Liver (tissue), 9 donors: ENCODE results near the gene RAB28. TPM values are rescaled to one million over a fixed set of nuclear protein-coding genes. Genes with fewer than 3 reads are reported as not detected.

Experiments
- DNase-seq: peaks from one replicate; pipeline ENCODE4 v3.0.0-alpha.2; 2017; ENCODE audit warnings: low spot score
- H3K27ac ChIP-seq, 2 donors: one replicate each; pipeline ENCODE4 v1.7.0; 2013; ENCODE audit warnings: inconsistent platforms in 2 of 2, low read length in 2 of 2, control low read depth in 1 of 2, low read depth in 1 of 2, mild to moderate bottlenecking in 1 of 2
- H3K27me3 ChIP-seq, 4 donors: one replicate each; pipeline versions ENCODE4 v1.6.1 to v1.7.0; 2013; ENCODE audit warnings: low read length in 3 of 4, inconsistent platforms in 1 of 4, mild to moderate bottlenecking in 1 of 4, moderate library complexity in 1 of 4; ENCODE audit not compliant: control insufficient read depth in 4 of 4, insufficient read depth in 4 of 4
- H3K36me3 ChIP-seq, 4 donors: one replicate each; pipeline versions ENCODE4 v1.6.1 to v1.7.0; 2013; ENCODE audit warnings: low read length in 3 of 4, mild to moderate bottlenecking in 3 of 4, low read depth in 1 of 4, moderate library complexity in 1 of 4; ENCODE audit not compliant: control insufficient read depth in 4 of 4, insufficient read depth in 3 of 4
- H3K4me1 ChIP-seq, 4 donors: one replicate each; pipeline versions ENCODE4 v1.6.1 to v1.7.0; 2013; ENCODE audit warnings: low read length in 3 of 4, mild to moderate bottlenecking in 3 of 4, moderate library complexity in 1 of 4; ENCODE audit not compliant: control insufficient read depth in 4 of 4, insufficient read depth in 4 of 4
- H3K4me3 ChIP-seq, 3 donors: one replicate each; pipeline versions ENCODE4 v1.6.1 to v1.7.0; 2013; ENCODE audit warnings: low read length in 3 of 3, control low read depth in 1 of 3, low read depth in 1 of 3, mild to moderate bottlenecking in 1 of 3
- H3K9ac ChIP-seq, 2 donors: one replicate each; pipeline ENCODE4 v1.7.0; 2013; ENCODE audit warnings: low read length in 2 of 2, mild to moderate bottlenecking in 2 of 2, moderate library complexity in 2 of 2, control low read depth in 1 of 2, low read depth in 1 of 2
- H3K9me3 ChIP-seq, 4 donors: one replicate each; pipeline versions ENCODE4 v1.6.1 to v1.7.0; 2013; ENCODE audit warnings: low read length in 3 of 4; ENCODE audit not compliant: control insufficient read depth in 4 of 4
- CTCF ChIP-seq: fragments of 150-350 bp; IDR thresholded peaks from 2 replicates; pipeline ENCODE4 v1.5.1; 2017; ENCODE audit warnings: improper control_type of control experiment, low read depth, low read length; ENCODE audit not compliant: missing input control
- EGR1 ChIP-seq, 2 donors: IDR thresholded peaks; 2 replicates each; pipeline ENCODE4 v1.6.1; 2016 to 2018; ENCODE audit warnings: antibody characterized with exemption in 2 of 2, low read depth in 2 of 2
- FOXA1 ChIP-seq: IDR thresholded peaks from 2 replicates; pipeline ENCODE4 v1.6.1; 2016; ENCODE audit warnings: antibody characterized with exemption
- FOXA2 ChIP-seq: IDR thresholded peaks from 2 replicates; pipeline ENCODE4 v1.6.1; 2016; ENCODE audit warnings: antibody characterized with exemption
- GABPA ChIP-seq, 2 donors: IDR thresholded peaks in 1 of 2; conservative IDR thresholded peaks in 1 of 2; 2 replicates each; pipeline ENCODE4 v1.6.1; 2016; ENCODE audit warnings: antibody characterized with exemption in 2 of 2, mild to moderate bottlenecking in 1 of 2, moderate library complexity in 1 of 2
- HNF4A ChIP-seq, 2 donors: conservative IDR thresholded peaks; 2 replicates each; pipeline ENCODE4 v1.6.1; 2016; ENCODE audit warnings: antibody characterized with exemption in 2 of 2, mild to moderate bottlenecking in 2 of 2
- HNF4G ChIP-seq: IDR thresholded peaks from 2 replicates; pipeline ENCODE4 v1.6.1; 2016; ENCODE audit warnings: antibody characterized with exemption
- JUND ChIP-seq, 2 donors: IDR thresholded peaks; 2 replicates each; pipeline ENCODE4 v1.6.1; 2016; ENCODE audit warnings: antibody characterized with exemption in 2 of 2
- MAX ChIP-seq: IDR thresholded peaks from 2 replicates; pipeline ENCODE4 v1.6.1; 2016; ENCODE audit warnings: antibody characterized with exemption
- NR2F2 ChIP-seq: IDR thresholded peaks from 2 replicates; pipeline ENCODE4 v1.6.1; 2016; ENCODE audit warnings: antibody characterized with exemption
- RAD21 ChIP-seq, 2 donors: IDR thresholded peaks; 2 replicates each; pipeline ENCODE4 v1.6.1; 2016; ENCODE audit warnings: antibody characterized with exemption in 2 of 2, mild to moderate bottlenecking in 2 of 2
- RXRA ChIP-seq, 2 donors: IDR thresholded peaks; 2 replicates each; pipeline ENCODE4 v1.6.1; 2017 to 2018; ENCODE audit warnings: antibody characterized with exemption in 2 of 2, mild to moderate bottlenecking in 1 of 2
- SP1 ChIP-seq: IDR thresholded peaks from 2 replicates; pipeline ENCODE4 v1.6.1; 2018; ENCODE audit warnings: antibody characterized with exemption, mild to moderate bottlenecking
- TAF1 ChIP-seq: conservative IDR thresholded peaks from 2 replicates; pipeline ENCODE4 v1.6.1; 2016; ENCODE audit warnings: antibody characterized with exemption, mild to moderate bottlenecking
- YY1 ChIP-seq: IDR thresholded peaks from 2 replicates; pipeline ENCODE4 v1.6.1; 2016; ENCODE audit warnings: antibody characterized with exemption, mild to moderate bottlenecking
- ZBTB33 ChIP-seq: IDR thresholded peaks from 2 replicates; pipeline ENCODE4 v1.6.1; 2016; ENCODE audit warnings: antibody characterized with exemption
- WGBS: extraction: QIAGEN DNeasy Blood & Tissue Kit; methylation state at CpG from one replicate; pipeline ENCODE4 v1.1.7; 2013; 5-methylcytosine and 5-hydroxymethylcytosine counted together
- polyA plus RNA-seq, 2 donors: library from polyadenylated mRNA; stranded (reverse) in 1 of 2; unstranded in 1 of 2; fragments of 200-250 nt in 1 of 2; fragments of >200 nt in 1 of 2; fragmentation: Nextera tagmentation in 1 of 2; extraction: Ambion mirVana in 1 of 2; gene quantifications; one replicate each; pipeline versions ENCODE4 v1.2.1 to v1.2.3, GENCODE V29; 2013 to 2015
- total RNA-seq, 2 donors: library from RNA; depleted of rRNA; stranded (reverse); fragments of >200 nt; gene quantifications; one replicate each; pipeline ENCODE4 v1.2.3, GENCODE V29; 2014
- TF ChIP-seq, protein P1 (sequence below): IDR thresholded peaks from 2 replicates; pipeline ENCODE4 v1.6.1; 2016; ENCODE audit warnings: antibody characterized with exemption, mild to moderate bottlenecking
- TF ChIP-seq, protein P2 (sequence below): IDR thresholded peaks from 2 replicates; pipeline ENCODE4 v1.6.1; 2016; ENCODE audit warnings: antibody characterized with exemption
- donor health status: healthy.
- donor health status: healthy.
- donor health status: healthy.
- donor health status: healthy.
- donor health status: healthy.

RAB28 gene
- total and polyA plus RNA-seq, 4 donors, result 3.9 to 7.7 (median 6.8) TPM

DNA sequence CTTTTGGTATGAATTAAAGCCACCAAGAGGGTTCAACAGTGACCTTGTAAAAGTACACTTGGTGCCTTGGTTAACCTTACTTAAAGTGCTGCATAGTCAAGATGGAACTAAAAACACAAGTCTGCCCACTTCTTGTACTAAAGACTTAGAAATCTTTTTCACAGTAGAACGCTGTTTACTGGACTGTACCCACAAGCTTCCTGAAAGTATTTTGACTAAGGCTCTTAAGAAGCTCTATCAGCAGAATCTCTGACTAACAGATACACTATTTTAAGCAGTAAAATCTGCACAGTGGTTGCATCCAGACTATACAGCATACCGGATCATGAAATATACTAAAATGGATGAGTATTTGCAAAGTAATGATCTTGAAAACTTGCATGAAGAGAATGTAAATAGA, 7.2 kb downstream of the RAB28 start:
- H3K27ac ChIP-seq, result no peak overlapping the region
- no peaks in the 10 kb centered on the region for H3K4me1 ChIP-seq
- no peaks in the 10 kb centered on the region for H3K9me3 ChIP-seq
- no peak for TF ChIP-seq SP1
- TF ChIP-seq FOXA1, result no peak
- TF ChIP-seq FOXA2, result no peak
- TF ChIP-seq GABPA (IDR thresholded peaks at IDR 0.05 in 1 of 2, conservative IDR thresholded peaks at IDR 0.05 in 1 of 2), result no peak
- no peak for TF ChIP-seq MAX
- TF ChIP-seq, protein P1, sequence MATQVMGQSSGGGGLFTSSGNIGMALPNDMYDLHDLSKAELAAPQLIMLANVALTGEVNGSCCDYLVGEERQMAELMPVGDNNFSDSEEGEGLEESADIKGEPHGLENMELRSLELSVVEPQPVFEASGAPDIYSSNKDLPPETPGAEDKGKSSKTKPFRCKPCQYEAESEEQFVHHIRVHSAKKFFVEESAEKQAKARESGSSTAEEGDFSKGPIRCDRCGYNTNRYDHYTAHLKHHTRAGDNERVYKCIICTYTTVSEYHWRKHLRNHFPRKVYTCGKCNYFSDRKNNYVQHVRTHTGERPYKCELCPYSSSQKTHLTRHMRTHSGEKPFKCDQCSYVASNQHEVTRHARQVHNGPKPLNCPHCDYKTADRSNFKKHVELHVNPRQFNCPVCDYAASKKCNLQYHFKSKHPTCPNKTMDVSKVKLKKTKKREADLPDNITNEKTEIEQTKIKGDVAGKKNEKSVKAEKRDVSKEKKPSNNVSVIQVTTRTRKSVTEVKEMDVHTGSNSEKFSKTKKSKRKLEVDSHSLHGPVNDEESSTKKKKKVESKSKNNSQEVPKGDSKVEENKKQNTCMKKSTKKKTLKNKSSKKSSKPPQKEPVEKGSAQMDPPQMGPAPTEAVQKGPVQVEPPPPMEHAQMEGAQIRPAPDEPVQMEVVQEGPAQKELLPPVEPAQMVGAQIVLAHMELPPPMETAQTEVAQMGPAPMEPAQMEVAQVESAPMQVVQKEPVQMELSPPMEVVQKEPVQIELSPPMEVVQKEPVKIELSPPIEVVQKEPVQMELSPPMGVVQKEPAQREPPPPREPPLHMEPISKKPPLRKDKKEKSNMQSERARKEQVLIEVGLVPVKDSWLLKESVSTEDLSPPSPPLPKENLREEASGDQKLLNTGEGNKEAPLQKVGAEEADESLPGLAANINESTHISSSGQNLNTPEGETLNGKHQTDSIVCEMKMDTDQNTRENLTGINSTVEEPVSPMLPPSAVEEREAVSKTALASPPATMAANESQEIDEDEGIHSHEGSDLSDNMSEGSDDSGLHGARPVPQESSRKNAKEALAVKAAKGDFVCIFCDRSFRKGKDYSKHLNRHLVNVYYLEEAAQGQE, result no peak
- TF ChIP-seq HNF4G, result no peak
- no peak for TF ChIP-seq TAF1
- TF ChIP-seq YY1, result no peak
- TF ChIP-seq, protein P2, sequence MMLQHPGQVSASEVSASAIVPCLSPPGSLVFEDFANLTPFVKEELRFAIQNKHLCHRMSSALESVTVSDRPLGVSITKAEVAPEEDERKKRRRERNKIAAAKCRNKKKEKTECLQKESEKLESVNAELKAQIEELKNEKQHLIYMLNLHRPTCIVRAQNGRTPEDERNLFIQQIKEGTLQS, result no peak
- TF ChIP-seq RAD21 (IDR thresholded peaks at IDR 0.05), result no peak
- no peak for TF ChIP-seq HNF4A (conservative IDR thresholded peaks at IDR 0.05)
- no peak for TF ChIP-seq RXRA (IDR thresholded peaks at IDR 0.05)
- no peak for TF ChIP-seq JUND (IDR thresholded peaks at IDR 0.05)
- no peak for TF ChIP-seq EGR1 (IDR thresholded peaks at IDR 0.05; ENCODE audit: low read depth in 2 of 2)
- TF ChIP-seq ZBTB33, result no peak
- TF ChIP-seq NR2F2, result no peak
- no peak for TF ChIP-seq CTCF
- no peaks in the 10 kb centered on the region for H3K27me3 ChIP-seq
- H3K4me3 ChIP-seq, result no peak overlapping the region
- H3K9ac ChIP-seq, result no peak overlapping the region
- 83% methylated on average over 2 of the region's 2 CpGs for WGBS
- peaks cover 0 to 3% (median 0%) of the 10 kb centered on the region in 4 donors for H3K36me3 ChIP-seq
- DNase-seq, result no peak
